ENCODE results near the gene FAAP100. TPM values are rescaled to one million over a fixed set of nuclear protein-coding genes. Genes with fewer than 3 reads are reported as not detected.

Gene FAAP100
- total and polyA plus RNA-seq, 2 experiments from 2014 or later, result 51.2 to 65.6 TPM

DNA sequence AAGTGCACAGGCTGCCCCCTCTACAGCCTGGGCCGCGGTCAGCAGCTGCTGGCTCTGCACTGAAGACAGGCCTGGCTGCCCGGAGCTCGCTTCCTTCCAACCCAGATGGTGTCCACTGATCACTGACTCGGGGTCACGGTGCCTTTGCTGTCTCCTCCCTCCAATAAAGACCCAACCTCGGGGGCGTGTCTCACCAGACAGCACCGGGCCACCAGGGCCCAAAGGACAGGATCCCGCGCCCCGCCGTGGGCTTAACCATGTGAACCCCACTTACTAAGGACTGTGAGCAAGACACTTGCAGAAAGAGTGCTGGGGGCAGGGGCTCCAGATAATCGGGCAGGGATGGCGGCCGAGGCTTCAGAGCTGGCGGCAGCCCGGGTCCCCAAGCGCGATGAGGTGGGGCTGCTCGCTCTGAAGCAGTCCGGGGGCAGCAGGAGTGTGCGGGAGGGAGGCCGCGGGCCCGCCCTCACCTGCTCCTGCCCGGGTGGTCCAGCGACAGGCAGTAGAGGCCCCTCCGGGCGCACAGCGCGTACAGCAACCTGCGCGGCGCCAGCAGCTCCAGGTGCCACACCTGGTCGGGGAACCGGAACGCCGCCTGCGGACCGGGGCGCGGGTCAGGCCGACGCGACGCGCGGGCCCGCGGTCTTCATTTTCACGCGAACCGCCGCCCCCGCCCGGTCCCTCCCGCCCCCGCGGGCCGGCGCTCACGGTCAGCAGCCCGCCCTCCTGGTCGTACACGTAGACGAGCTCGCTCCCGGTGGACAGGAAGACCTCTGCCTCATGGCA is 502 bp downstream of the FAAP100 start:
- peak overlapping the region; percentile 51 for H3K27ac ChIP-seq
- no peaks in the 10 kb centered on the region for H3K27me3 ChIP-seq
- peak in 1 of 2 donors; percentile 43 for DNase-seq (ENCODE audit: low read depth in 1 of 2, low spot score in 1 of 2)

DNA sequence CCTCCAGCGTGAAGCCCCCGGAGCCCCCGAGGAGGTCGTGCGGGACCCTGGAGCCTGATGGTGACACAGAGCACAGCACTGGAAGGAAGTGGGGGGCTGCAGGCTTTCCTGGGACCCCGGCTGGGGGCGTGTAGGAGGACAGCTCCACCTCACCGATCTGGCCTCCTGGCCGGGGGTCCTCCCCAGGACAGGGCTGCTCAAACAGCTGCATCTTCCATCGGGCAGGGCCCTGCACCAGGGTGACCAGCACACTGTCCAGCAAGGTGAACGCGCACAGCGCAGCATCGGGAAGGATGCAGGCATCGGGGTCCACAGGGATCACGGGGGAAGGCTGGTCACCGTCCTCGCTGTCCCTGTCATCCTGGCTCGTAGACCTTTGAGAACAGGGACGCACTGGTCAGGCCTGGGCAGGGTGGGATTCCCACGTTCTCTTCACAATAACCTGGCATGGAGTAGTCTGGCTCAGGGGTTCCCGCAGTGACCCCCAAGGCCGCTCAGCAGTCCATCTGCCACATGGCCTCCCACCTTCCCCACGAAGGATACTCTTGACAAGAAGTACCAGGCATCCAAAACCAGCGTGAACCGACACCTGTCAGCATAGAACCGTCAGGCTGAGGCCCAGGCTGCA is 1.2 kb downstream of the FAAP100 start:
- Histone ChIP-seq H3K4me1 (ENCODE audit: low read depth) (peaks cover 18% of the 10 kb centered on the region), H3K9me3 (ENCODE audit: low read depth) (no peaks in the 10 kb centered on the region), H3K36me3 (peaks cover 8% of the 10 kb centered on the region), H3K27ac (no peak overlapping the region), H3K27me3 (no peaks in the 10 kb centered on the region), H3K4me3 (peak overlapping the region; percentile 92)
- no peak for DNase-seq (ENCODE audit: low read depth in 1 of 2, low spot score in 1 of 2)
- TF ChIP-seq, protein P1, sequence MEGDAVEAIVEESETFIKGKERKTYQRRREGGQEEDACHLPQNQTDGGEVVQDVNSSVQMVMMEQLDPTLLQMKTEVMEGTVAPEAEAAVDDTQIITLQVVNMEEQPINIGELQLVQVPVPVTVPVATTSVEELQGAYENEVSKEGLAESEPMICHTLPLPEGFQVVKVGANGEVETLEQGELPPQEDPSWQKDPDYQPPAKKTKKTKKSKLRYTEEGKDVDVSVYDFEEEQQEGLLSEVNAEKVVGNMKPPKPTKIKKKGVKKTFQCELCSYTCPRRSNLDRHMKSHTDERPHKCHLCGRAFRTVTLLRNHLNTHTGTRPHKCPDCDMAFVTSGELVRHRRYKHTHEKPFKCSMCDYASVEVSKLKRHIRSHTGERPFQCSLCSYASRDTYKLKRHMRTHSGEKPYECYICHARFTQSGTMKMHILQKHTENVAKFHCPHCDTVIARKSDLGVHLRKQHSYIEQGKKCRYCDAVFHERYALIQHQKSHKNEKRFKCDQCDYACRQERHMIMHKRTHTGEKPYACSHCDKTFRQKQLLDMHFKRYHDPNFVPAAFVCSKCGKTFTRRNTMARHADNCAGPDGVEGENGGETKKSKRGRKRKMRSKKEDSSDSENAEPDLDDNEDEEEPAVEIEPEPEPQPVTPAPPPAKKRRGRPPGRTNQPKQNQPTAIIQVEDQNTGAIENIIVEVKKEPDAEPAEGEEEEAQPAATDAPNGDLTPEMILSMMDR (IDR thresholded peaks at IDR 0.05; ENCODE audit: low read depth, low read length), result no peak

More for the DNA sequence above, 502 bp downstream of the FAAP100 start:
- peak overlapping the region; percentile 92 for H3K4me3 ChIP-seq
- H3K36me3 ChIP-seq, result peaks cover 4% of the 10 kb centered on the region
- no peaks in the 10 kb centered on the region for H3K9me3 ChIP-seq (ENCODE audit: low read depth)
- peaks cover 25% of the 10 kb centered on the region for H3K4me1 ChIP-seq (ENCODE audit: low read depth)
- TF ChIP-seq, protein P1 (IDR thresholded peaks at IDR 0.05; ENCODE audit: low read depth, low read length), result no peak

DNA sequence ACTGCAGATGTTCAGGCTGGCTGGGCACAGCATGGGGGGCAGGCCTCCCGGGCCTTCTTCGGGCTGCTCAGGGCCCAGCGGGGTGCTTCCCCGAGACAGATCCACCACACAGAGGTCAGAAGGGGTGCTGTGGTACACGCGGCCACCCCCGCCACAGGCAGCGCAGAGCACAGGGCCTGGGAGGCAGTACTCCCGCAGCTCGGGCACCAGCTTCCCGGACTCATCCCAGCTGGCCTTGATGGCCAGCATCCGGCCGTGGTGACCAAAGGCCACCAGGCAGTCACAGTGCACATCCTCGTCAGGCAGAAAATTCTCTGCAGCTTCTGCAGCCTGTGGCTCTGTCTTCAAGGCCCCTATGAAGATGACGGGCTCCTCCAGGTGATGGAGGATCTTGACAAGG is 1.9 kb downstream of the FAAP100 start:
- H3K4me3 ChIP-seq, result no peak overlapping the region
- H3K9me3 ChIP-seq (ENCODE audit: low read depth), result no peaks in the 10 kb centered on the region
- DNase-seq (ENCODE audit: low read depth in 1 of 2, low spot score in 1 of 2), result no peak
- peaks cover 12% of the 10 kb centered on the region for H3K36me3 ChIP-seq
- H3K4me1 ChIP-seq (ENCODE audit: low read depth), result peaks cover 11% of the 10 kb centered on the region
- no peaks in the 10 kb centered on the region for H3K27me3 ChIP-seq
- TF ChIP-seq, protein P1 (IDR thresholded peaks at IDR 0.05; ENCODE audit: low read depth, low read length), result no peak
- no peak overlapping the region for H3K27ac ChIP-seq

DNA sequence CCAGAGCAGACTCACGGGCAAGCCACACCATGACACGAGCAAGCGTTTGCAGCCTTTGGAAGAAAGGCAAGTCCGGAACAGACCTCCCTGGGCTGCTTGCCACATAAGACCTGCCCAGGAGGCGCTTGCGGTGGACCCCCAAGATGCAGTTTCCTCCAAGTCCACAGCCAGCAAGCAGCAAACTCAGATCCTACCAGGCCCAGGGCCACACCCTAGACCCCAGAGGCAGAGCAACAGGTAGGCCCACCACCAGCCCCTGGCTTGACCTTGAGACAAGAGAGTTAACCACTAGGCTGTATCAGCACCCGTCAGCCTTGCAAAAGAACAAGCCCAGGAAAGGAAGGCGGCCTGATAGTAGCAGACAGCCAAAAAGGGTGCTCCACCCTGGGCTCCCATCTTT is 2.3 kb downstream of the FAAP100 start:
- TF ChIP-seq, protein P1 (IDR thresholded peaks at IDR 0.05; ENCODE audit: low read depth, low read length), result no peak
- peaks cover 11% of the 10 kb centered on the region for H3K4me1 ChIP-seq (ENCODE audit: low read depth)
- H3K36me3 ChIP-seq, result peaks cover 17% of the 10 kb centered on the region
- no peak overlapping the region for H3K4me3 ChIP-seq
- DNase-seq (ENCODE audit: low read depth in 1 of 2, low spot score in 1 of 2), result no peak
- H3K9me3 ChIP-seq (ENCODE audit: low read depth), result no peaks in the 10 kb centered on the region
- H3K27ac ChIP-seq, result no peak overlapping the region
- no peaks in the 10 kb centered on the region for H3K27me3 ChIP-seq

DNA sequence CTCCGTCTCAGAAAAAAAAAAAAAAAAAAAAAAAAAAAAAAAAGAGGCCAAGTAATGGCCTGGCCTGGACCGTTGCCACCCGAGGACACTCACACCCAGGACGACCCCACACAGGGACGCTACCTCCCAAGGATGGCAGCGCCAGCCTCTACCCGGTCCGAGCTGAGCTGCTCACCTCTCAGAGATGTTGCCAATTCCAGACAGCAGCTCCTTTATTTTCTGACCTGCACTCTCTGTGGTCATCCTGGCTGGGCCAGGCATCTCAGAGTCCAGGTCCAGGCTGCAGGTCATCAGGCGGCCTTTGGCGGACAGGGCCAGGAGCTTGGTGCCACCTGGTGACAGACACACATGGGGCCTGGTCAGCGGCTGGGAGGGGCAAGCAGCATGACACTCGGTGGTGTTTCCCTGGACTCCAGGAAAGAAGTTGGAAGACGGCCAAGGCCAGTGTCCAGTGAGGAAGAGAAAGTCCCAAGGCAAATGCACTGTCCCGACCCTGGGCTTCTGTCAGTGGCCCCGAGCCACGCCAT is 3.1 kb downstream of the FAAP100 start:
- Histone ChIP-seq H3K4me1 (ENCODE audit: low read depth) (peaks cover 11% of the 10 kb centered on the region), H3K27ac (no peak overlapping the region), H3K4me3 (no peak overlapping the region), H3K9me3 (ENCODE audit: low read depth) (no peaks in the 10 kb centered on the region), H3K27me3 (no peaks in the 10 kb centered on the region), H3K36me3 (peaks cover 18% of the 10 kb centered on the region)
- DNase-seq (ENCODE audit: low read depth in 1 of 2, low spot score in 1 of 2), result no peak
- TF ChIP-seq, protein P1 (IDR thresholded peaks at IDR 0.05; ENCODE audit: low read depth, low read length), result no peak
